HepG2 (cell line): ENCODE measurements around the gene RCOR1. TPM values are rescaled to one million over a fixed set of nuclear protein-coding genes. Genes with fewer than 3 reads are reported as not detected.

Source experiments
- CBX2 ChIP-seq, 2 experiments: fragments of 200-600 bp in 1 of 2; sonication (generic); formaldehyde crosslinking in 1 of 2; IDR thresholded peaks; 2 replicates each; pipeline versions ENCODE4 v1.7.0 to v1.8.1; 2018 to 2022; ENCODE audit warnings: low read depth in 2 of 2, low read length in 1 of 2, mild to moderate bottlenecking in 1 of 2, missing genetic modification reagents in 1 of 2
- CC2D1A ChIP-seq: sonication (generic); formaldehyde crosslinking; IDR thresholded peaks from 2 replicates; pipeline ENCODE4 v1.8.1; 2023; ENCODE audit warnings: mild to moderate bottlenecking, missing genetic modification reagents
- FOXA1 ChIP-seq, 2 experiments: fragments of 450-650 bp in 1 of 2; sonication (generic) in 1 of 2; formaldehyde crosslinking in 1 of 2; IDR thresholded peaks; 2 replicates each; pipeline versions ENCODE4 v1.4.0 to v1.6.1; 2016 to 2020; ENCODE audit warnings: missing genetic modification reagents in 1 of 2
- KDM5B ChIP-seq: sonication (generic); formaldehyde crosslinking; IDR thresholded peaks from 2 replicates; pipeline ENCODE4 v1.4.0; 2020; ENCODE audit warnings: missing genetic modification reagents, mild to moderate bottlenecking, borderline replicate concordance
- MLXIP ChIP-seq: sonication (generic); formaldehyde crosslinking; IDR thresholded peaks from 2 replicates; pipeline ENCODE4 v1.9.0; 2021; ENCODE audit warnings: missing genetic modification reagents, borderline replicate concordance
- MTF2 ChIP-seq: sonication (generic); formaldehyde crosslinking; IDR thresholded peaks from 2 replicates; pipeline ENCODE4 v1.5.0; 2020; ENCODE audit warnings: missing genetic modification reagents, borderline replicate concordance
- NR2F6 ChIP-seq, 2 experiments: IDR thresholded peaks; 2 replicates each; pipeline ENCODE4 v1.6.1; 2016; ENCODE audit warnings: antibody characterized with exemption in 1 of 2, mild to moderate bottlenecking in 1 of 2
- ZNF570 ChIP-seq: sonication (generic); formaldehyde crosslinking; IDR thresholded peaks from 2 replicates; pipeline ENCODE4 v1.4.0; 2020; ENCODE audit warnings: mild to moderate bottlenecking, missing genetic modification reagents, borderline replicate concordance
- ZNF644 ChIP-seq: IDR thresholded peaks from 2 replicates; pipeline ENCODE4 v1.6.1; 2016; ENCODE audit warnings: low read depth
- ZNF687 ChIP-seq: sonication (generic); formaldehyde crosslinking; IDR thresholded peaks from 2 replicates; pipeline ENCODE4 v1.5.1; 2020; ENCODE audit warnings: mild to moderate bottlenecking, missing genetic modification reagents, moderate library complexity
- polyA plus RNA-seq, 8 experiments: library from polyadenylated mRNA; depleted of rRNA in 3 of 8; stranded (reverse) in 7 of 8; unstranded in 1 of 8; fragments of >200 nt; fragmentation: Illumina TruSeq in 4 of 8; extraction: Trizol in 4 of 8; gene quantifications; 2 replicates each; pipeline versions ENCODE4 v1.2.1 to v1.2.3, GENCODE V29; 2011 to 2016; ENCODE audit warnings: low read depth in 4 of 8, missing spikeins in 1 of 8, mixed read lengths in 1 of 8; ENCODE audit not compliant: insufficient read depth in 1 of 8
- total RNA-seq, 5 experiments: library from RNA; depleted of rRNA; stranded (reverse); fragments of >200 nt; fragmentation: Illumina TruSeq; extraction: Trizol; gene quantifications; 2 replicates each; pipeline ENCODE4 v1.2.3, GENCODE V29; 2016; ENCODE audit warnings: low read depth in 1 of 5
- TF ChIP-seq, protein P1 (sequence below): sonication (generic); formaldehyde crosslinking; IDR thresholded peaks from 2 replicates; pipeline ENCODE4 v1.4.0; 2020; ENCODE audit warnings: missing genetic modification reagents, mild to moderate bottlenecking, borderline replicate concordance
- TF ChIP-seq, protein P2 (sequence below): sonication (generic); formaldehyde crosslinking; conservative IDR thresholded peaks from 2 replicates; pipeline ENCODE4 v1.8.0; 2022; ENCODE audit warnings: mild to moderate bottlenecking, moderate library complexity, missing genetic modification reagents
- TF ChIP-seq, protein P3 (sequence below): IDR thresholded peaks from 2 replicates; pipeline ENCODE4 v1.6.1; 2016; ENCODE audit warnings: mild to moderate bottlenecking

Gene RCOR1
- total and polyA plus RNA-seq, 2 of the 13 experiments (the other 11 are each of a cell fraction or from before 2014, with no cell fraction given), result 10.2 to 11.1 TPM

DNA sequence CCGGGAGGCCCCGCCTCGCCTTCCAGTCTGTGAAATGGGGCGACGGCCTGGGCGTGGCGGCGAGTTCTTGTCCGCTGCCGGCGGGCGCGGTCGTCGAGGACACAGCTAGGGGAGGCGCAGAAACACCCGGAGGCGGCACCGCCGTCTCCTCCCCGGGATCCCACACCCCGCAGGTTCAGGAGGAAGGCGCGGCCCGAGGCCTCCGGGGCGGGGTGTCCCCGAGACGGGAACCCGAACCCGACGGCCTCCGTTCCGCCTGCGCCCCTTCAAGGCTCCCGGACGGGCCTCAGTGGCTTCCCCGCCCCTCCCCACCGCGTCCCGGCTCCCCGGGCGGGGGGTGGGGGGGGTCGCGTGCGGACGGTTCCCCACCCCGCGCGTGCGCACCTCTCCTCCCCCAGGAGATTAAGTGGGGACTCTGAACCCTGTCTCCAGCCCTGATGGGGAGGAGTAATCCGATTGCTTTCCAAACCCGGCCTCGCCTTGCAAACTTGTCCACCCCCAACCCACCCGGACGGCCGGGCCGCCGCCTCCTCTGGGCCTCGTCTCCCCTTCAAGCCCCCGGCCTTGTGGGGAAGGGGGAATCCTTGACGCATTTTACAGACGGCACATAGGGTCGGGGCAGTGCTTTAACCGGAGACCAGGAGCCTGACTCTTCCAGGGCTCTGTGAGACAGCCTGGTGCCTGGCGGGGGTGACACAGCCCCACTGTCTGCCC is 47.5 kb upstream of the RCOR1 start (continued):
- TF ChIP-seq, protein P1, sequence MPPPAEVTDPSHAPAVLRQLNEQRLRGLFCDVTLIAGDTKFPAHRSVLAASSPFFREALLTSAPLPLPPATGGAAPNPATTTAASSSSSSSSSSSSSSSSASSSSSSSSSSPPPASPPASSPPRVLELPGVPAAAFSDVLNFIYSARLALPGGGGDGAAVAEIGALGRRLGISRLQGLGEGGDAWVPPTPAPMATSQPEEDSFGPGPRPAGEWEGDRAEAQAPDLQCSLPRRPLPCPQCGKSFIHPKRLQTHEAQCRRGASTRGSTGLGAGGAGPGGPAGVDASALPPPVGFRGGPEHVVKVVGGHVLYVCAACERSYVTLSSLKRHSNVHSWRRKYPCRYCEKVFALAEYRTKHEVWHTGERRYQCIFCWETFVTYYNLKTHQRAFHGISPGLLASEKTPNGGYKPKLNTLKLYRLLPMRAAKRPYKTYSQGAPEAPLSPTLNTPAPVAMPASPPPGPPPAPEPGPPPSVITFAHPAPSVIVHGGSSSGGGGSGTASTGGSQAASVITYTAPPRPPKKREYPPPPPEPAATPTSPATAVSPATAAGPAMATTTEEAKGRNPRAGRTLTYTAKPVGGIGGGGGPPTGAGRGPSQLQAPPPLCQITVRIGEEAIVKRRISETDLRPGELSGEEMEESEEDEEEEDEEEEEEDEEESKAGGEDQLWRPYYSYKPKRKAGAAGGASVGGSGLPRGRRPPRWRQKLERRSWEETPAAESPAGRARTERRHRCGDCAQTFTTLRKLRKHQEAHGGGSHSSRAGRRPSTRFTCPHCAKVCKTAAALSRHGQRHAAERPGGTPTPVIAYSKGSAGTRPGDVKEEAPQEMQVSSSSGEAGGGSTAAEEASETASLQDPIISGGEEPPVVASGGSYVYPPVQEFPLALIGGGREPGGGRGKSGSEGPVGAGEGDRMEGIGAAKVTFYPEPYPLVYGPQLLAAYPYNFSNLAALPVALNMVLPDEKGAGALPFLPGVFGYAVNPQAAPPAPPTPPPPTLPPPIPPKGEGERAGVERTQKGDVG, result peak; percentile 28; the same call in 1 of the 2 replicates
- TF ChIP-seq ZNF570 (CRISPR knock-in tag), result 0 out of 2 replicates have a peak, but pooled peaks have one; percentile 4
- no peak for TF ChIP-seq MLXIP (CRISPR knock-in tag)
- TF ChIP-seq MTF2 (CRISPR knock-in tag), result no peak
- TF ChIP-seq FOXA1 (IDR thresholded peaks at IDR 0.05), result no peak
- TF ChIP-seq FOXA1 (CRISPR knock-in tag; IDR thresholded peaks at IDR 0.05), result no peak
- no peak for TF ChIP-seq CBX2 (IDR thresholded peaks at IDR 0.05; ENCODE audit: low read depth, low read length)
- no peak for TF ChIP-seq CBX2 (CRISPR knock-in tag; IDR thresholded peaks at IDR 0.05; ENCODE audit: low read depth)
- TF ChIP-seq NR2F6 (IDR thresholded peaks at IDR 0.05), result no peak
- no peak for TF ChIP-seq NR2F6 (CRISPR knock-in tag; IDR thresholded peaks at IDR 0.05)
- TF ChIP-seq ZNF644 (CRISPR knock-in tag), result no peak
- TF ChIP-seq ZNF687 (CRISPR knock-in tag), result peak; percentile 74
- TF ChIP-seq, protein P2, sequence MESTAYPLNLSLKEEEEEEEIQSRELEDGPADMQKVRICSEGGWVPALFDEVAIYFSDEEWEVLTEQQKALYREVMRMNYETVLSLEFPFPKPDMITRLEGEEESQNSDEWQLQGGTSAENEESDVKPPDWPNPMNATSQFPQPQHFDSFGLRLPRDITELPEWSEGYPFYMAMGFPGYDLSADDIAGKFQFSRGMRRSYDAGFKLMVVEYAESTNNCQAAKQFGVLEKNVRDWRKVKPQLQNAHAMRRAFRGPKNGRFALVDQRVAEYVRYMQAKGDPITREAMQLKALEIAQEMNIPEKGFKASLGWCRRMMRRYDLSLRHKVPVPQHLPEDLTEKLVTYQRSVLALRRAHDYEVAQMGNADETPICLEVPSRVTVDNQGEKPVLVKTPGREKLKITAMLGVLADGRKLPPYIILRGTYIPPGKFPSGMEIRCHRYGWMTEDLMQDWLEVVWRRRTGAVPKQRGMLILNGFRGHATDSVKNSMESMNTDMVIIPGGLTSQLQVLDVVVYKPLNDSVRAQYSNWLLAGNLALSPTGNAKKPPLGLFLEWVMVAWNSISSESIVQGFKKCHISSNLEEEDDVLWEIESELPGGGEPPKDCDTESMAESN, result 0 out of 2 replicates have a peak, but pooled peaks have one; percentile 23
- TF ChIP-seq, protein P3, sequence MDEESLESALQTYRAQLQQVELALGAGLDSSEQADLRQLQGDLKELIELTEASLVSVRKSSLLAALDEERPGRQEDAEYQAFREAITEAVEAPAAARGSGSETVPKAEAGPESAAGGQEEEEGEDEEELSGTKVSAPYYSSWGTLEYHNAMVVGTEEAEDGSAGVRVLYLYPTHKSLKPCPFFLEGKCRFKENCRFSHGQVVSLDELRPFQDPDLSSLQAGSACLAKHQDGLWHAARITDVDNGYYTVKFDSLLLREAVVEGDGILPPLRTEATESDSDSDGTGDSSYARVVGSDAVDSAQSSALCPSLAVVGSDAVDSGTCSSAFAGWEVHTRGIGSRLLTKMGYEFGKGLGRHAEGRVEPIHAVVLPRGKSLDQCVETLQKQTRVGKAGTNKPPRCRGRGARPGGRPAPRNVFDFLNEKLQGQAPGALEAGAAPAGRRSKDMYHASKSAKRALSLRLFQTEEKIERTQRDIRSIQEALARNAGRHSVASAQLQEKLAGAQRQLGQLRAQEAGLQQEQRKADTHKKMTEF, result peak; percentile 75; the same call in 1 of the 2 replicates
- TF ChIP-seq CC2D1A (CRISPR knock-in tag), result no peak
- TF ChIP-seq KDM5B, result peak; percentile 65
